OCI-LY1 (cell line): Measurements from ENCODE around the gene PDZD2.

ENCODE experiments used
- H2AFZ ChIP-seq: fragments of 200-600 bp; sonication (generic), shearing (Covaris generic); 2 replicates; pipeline ENCODE4 v1.6.0; 2014; ENCODE audit warnings: antibody characterized with exemption, mild to moderate bottlenecking, low read length
- H3F3A ChIP-seq: fragments of 200-600 bp; sonication (generic), shearing (Covaris generic); 2 replicates; pipeline ENCODE4 v1.6.0; 2014; ENCODE audit warnings: mild to moderate bottlenecking, antibody characterized with exemption, low read length, moderate library complexity; ENCODE audit not compliant: insufficient read depth
- H3K27ac ChIP-seq: fragments of 200-600 bp; sonication (generic); 2 replicates; pipeline ENCODE4 v1.5.1; 2014; ENCODE audit warnings: low read length, mixed run types, mild to moderate bottlenecking, low read depth; ENCODE audit not compliant: poor library complexity, severe bottlenecking
- H3K27me3 ChIP-seq: fragments of 200-600 bp; sonication (generic); 2 replicates; pipeline ENCODE4 v1.6.0; 2014; ENCODE audit warnings: antibody characterized with exemption, mild to moderate bottlenecking, low read length, moderate library complexity; ENCODE audit not compliant: insufficient read depth
- H3K36me3 ChIP-seq: fragments of 200-600 bp; sonication (generic); 2 replicates; pipeline ENCODE4 v1.6.1; 2014; ENCODE audit warnings: mild to moderate bottlenecking, antibody characterized with exemption, low read length, moderate library complexity, mixed read lengths; ENCODE audit not compliant: insufficient read depth
- H3K4me1 ChIP-seq: fragments of 200-600 bp; sonication (generic); 2 replicates; pipeline ENCODE4 v1.5.1; 2014; ENCODE audit warnings: mild to moderate bottlenecking, low read length, moderate library complexity; ENCODE audit not compliant: insufficient read depth, severe bottlenecking
- H3K4me2 ChIP-seq: fragments of 200-600 bp; sonication (generic), shearing (Covaris generic); 2 replicates; pipeline ENCODE4 v1.6.1; 2014; ENCODE audit warnings: low read length
- H3K4me3 ChIP-seq: fragments of 200-600 bp; sonication (generic); 2 replicates; pipeline ENCODE4 v1.5.1; 2014; ENCODE audit warnings: low read length, low read depth, mild to moderate bottlenecking, mixed read lengths; ENCODE audit not compliant: poor library complexity, severe bottlenecking
- H3K79me2 ChIP-seq: fragments of 200-600 bp; shearing (Covaris generic); 2 replicates; pipeline ENCODE4 v1.6.1; 2016; ENCODE audit warnings: mixed run types, low read length, mixed read lengths; ENCODE audit not compliant: insufficient read depth
- H3K9ac ChIP-seq: fragments of 200-600 bp; sonication (generic), shearing (Covaris generic); 2 replicates; pipeline ENCODE4 v1.6.1; 2014; ENCODE audit warnings: mild to moderate bottlenecking, low read length, mixed read lengths
- H3K9me2 ChIP-seq: fragments of 200-600 bp; sonication (generic), shearing (Covaris generic); 2 replicates; pipeline ENCODE4 v1.6.1; 2014; ENCODE audit warnings: low read depth, mild to moderate bottlenecking, low read length, mixed read lengths
- H3K9me3 ChIP-seq: fragments of 200-600 bp; shearing (Covaris generic); 2 replicates; pipeline ENCODE4 v1.6.1; 2014; ENCODE audit warnings: low read length, mixed read lengths
- H4K20me1 ChIP-seq: fragments of 200-600 bp; sonication (generic), shearing (Covaris generic); 2 replicates; pipeline ENCODE4 v1.6.0; 2016; ENCODE audit warnings: mild to moderate bottlenecking, low read length; ENCODE audit not compliant: insufficient read depth
- CTCF ChIP-seq: fragments of 200-600 bp; sonication (generic), shearing (Covaris generic); IDR thresholded peaks from 2 replicates; pipeline ENCODE4 v1.5.1; 2017; ENCODE audit warnings: mild to moderate bottlenecking, antibody characterized with exemption, low read length, moderate library complexity, mixed read lengths
- EZH2 ChIP-seq: fragments of 200-600 bp; sonication (generic), shearing (Covaris generic); IDR thresholded peaks from 2 replicates; pipeline ENCODE4 v1.8.0; 2017; ENCODE audit warnings: borderline replicate concordance, mixed run types, mild to moderate bottlenecking, antibody characterized with exemption, low read length, moderate library complexity, mixed read lengths

The PDZD2 gene

GRCh38 chr5:31924005-31924404 is 285.1 kb downstream of the PDZD2 start:
- H3K27ac ChIP-seq: no peak overlapping the region
- H2AFZ ChIP-seq: no peak overlapping the region
- TF ChIP-seq CTCF (no peak), EZH2 (no peak)
- no peak overlapping the region for H3K4me2 ChIP-seq
- H3K79me2 ChIP-seq: no peaks in the 10 kb centered on the region
- H4K20me1 ChIP-seq: no peaks in the 10 kb centered on the region
- H3K9ac ChIP-seq: no peak overlapping the region
- no peaks in the 10 kb centered on the region for H3K9me3 ChIP-seq
- H3K9me2 ChIP-seq: no peaks in the 10 kb centered on the region
- no peaks in the 10 kb centered on the region for H3K4me1 ChIP-seq
- H3F3A ChIP-seq: no peaks in the 10 kb centered on the region
- no peaks in the 10 kb centered on the region; the same call in 1 of the 2 replicates for H3K27me3 ChIP-seq
- no peak overlapping the region for H3K4me3 ChIP-seq
- H3K36me3 ChIP-seq: no peaks in the 10 kb centered on the region

GRCh38 chr5:31931874-31932273 is 292.9 kb downstream of the PDZD2 start:
- H3K9ac ChIP-seq: no peak overlapping the region
- no peak overlapping the region for H3K27ac ChIP-seq
- H4K20me1 ChIP-seq: no peaks in the 10 kb centered on the region
- no peaks in the 10 kb centered on the region for H3K9me2 ChIP-seq
- no peaks in the 10 kb centered on the region for H3K79me2 ChIP-seq
- H3K4me3 ChIP-seq: no peak overlapping the region
- no peak overlapping the region for H3K4me2 ChIP-seq
- H3F3A ChIP-seq: no peaks in the 10 kb centered on the region
- peaks cover 6% of the 10 kb centered on the region for H3K4me1 ChIP-seq
- H3K9me3 ChIP-seq: no peaks in the 10 kb centered on the region
- TF ChIP-seq CTCF: no peak
- no peak for TF ChIP-seq EZH2
- no peaks in the 10 kb centered on the region for H3K27me3 ChIP-seq
- H2AFZ ChIP-seq: no peak overlapping the region
- no peaks in the 10 kb centered on the region for H3K36me3 ChIP-seq

GRCh38 chr5:31934156-31934555 is 295.2 kb downstream of the PDZD2 start:
- H3K36me3 ChIP-seq: no peaks in the 10 kb centered on the region
- no peak for TF ChIP-seq EZH2
- no peak for TF ChIP-seq CTCF
- H3K4me1 ChIP-seq: peaks cover 6% of the 10 kb centered on the region
- no peak overlapping the region for H3K4me2 ChIP-seq
- H3K79me2 ChIP-seq: no peaks in the 10 kb centered on the region
- H2AFZ ChIP-seq: no peak overlapping the region
- H3K4me3 ChIP-seq: no peak overlapping the region
- H3K9me2 ChIP-seq: no peaks in the 10 kb centered on the region
- H3K9me3 ChIP-seq: no peaks in the 10 kb centered on the region
- H3K27ac ChIP-seq: no peak overlapping the region
- H3K9ac ChIP-seq: no peak overlapping the region
- no peaks in the 10 kb centered on the region for H4K20me1 ChIP-seq
- no peaks in the 10 kb centered on the region for H3F3A ChIP-seq
- no peaks in the 10 kb centered on the region for H3K27me3 ChIP-seq
